ENCODE data around the gene TRAPPC5. TPM values are rescaled to one million over a fixed set of nuclear protein-coding genes. Genes with fewer than 3 reads are reported as not detected.

The TRAPPC5 gene
- polyA plus RNA-seq, 1 donor (not counting 4 experiments of a cell fraction or from before 2014, with no cell fraction given), result 54.8 TPM

GRCh38 chr19:7720351-7720750 lies 39.7 kb downstream of the TRAPPC5 start:
- no peak overlapping the region for H3K27ac ChIP-seq (ENCODE audit: control insufficient read depth, insufficient read depth, low read length)
- DNase-seq (ENCODE audit: low read depth, low spot score), result no peak
- dilution Hi-C loops (cut with MboI; ENCODE audit: extremely low pct_ligation_motif_present, low sequenced_read_pairs), result no loop called here
- H3K4me2 ChIP-seq (ENCODE audit: control insufficient read depth, extremely low read depth, insufficient read depth, low read depth, low read length), result no peak overlapping the region
- H3K9me3 ChIP-seq (ENCODE audit: control insufficient read depth, low read depth, low read length), result no peaks in the 10 kb centered on the region
- no peaks in the 10 kb centered on the region for H3K27me3 ChIP-seq (ENCODE audit: control insufficient read depth, extremely low read depth, insufficient read depth, low read length)
- no peak overlapping the region for H3K9ac ChIP-seq (ENCODE audit: control insufficient read depth, extremely low read depth, insufficient read depth, low read length)
- H2AFZ ChIP-seq (ENCODE audit: control insufficient read depth, low read length), result no peak overlapping the region
- H3K4me3 ChIP-seq (ENCODE audit: control insufficient read depth in 2 of 3, extremely low read depth in 1 of 3, insufficient read depth in 2 of 3, low read depth in 1 of 3, low read length in 3 of 3), result no peak overlapping the region
- no peaks in the 10 kb centered on the region for H3K4me1 ChIP-seq (ENCODE audit: control insufficient read depth, extremely low read depth, insufficient read depth, low read length)
- no peaks in the 10 kb centered on the region for H3K9me1 ChIP-seq (ENCODE audit: control insufficient read depth, extremely low read depth, insufficient read depth, low read length)
- H3K36me3 ChIP-seq (ENCODE audit: control insufficient read depth in 2 of 2, extremely low read depth in 1 of 2, insufficient read depth in 2 of 2, low read length in 2 of 2), result no peaks in the 10 kb centered on the region
- no peaks in the 10 kb centered on the region for H3K79me2 ChIP-seq (ENCODE audit: control insufficient read depth, insufficient read depth, low read length)
- TF ChIP-seq CTCF (optimal IDR thresholded peaks at IDR 0.05 in 1 of 3, IDR thresholded peaks at IDR 0.05 in 1 of 3, conservative IDR thresholded peaks at IDR 0.05 in 1 of 3; ENCODE audit: extremely low read depth in 1 of 3, insufficient read depth in 2 of 3, low read length in 3 of 3) (no peak), EZH2 (IDR thresholded peaks at IDR 0.05; ENCODE audit: low read length) (no peak)
- H4K20me1 ChIP-seq (ENCODE audit: control insufficient read depth, extremely low read depth, insufficient read depth, low read length), result no peaks in the 10 kb centered on the region
- FAIRE-seq, result no peak

GRCh38 chr19:7722231-7722651 lies 41.6 kb downstream of the TRAPPC5 start:
- H3K27ac ChIP-seq (ENCODE audit: control insufficient read depth, insufficient read depth, low read length), result no peak overlapping the region
- H3K9me1 ChIP-seq (ENCODE audit: control insufficient read depth, extremely low read depth, insufficient read depth, low read length), result no peaks in the 10 kb centered on the region
- no peaks in the 10 kb centered on the region for H4K20me1 ChIP-seq (ENCODE audit: control insufficient read depth, extremely low read depth, insufficient read depth, low read length)
- FAIRE-seq (no peak), DNase-seq (ENCODE audit: low read depth, low spot score) (no peak)
- H3K4me1 ChIP-seq (ENCODE audit: control insufficient read depth, extremely low read depth, insufficient read depth, low read length), result no peaks in the 10 kb centered on the region
- H2AFZ ChIP-seq (ENCODE audit: control insufficient read depth, low read length), result no peak overlapping the region
- no peak overlapping the region for H3K4me2 ChIP-seq (ENCODE audit: control insufficient read depth, extremely low read depth, insufficient read depth, low read depth, low read length)
- no peaks in the 10 kb centered on the region for H3K36me3 ChIP-seq (ENCODE audit: control insufficient read depth in 2 of 2, extremely low read depth in 1 of 2, insufficient read depth in 2 of 2, low read length in 2 of 2)
- no peak overlapping the region for H3K4me3 ChIP-seq (ENCODE audit: control insufficient read depth in 2 of 3, extremely low read depth in 1 of 3, insufficient read depth in 2 of 3, low read depth in 1 of 3, low read length in 3 of 3)
- no peak overlapping the region for H3K9ac ChIP-seq (ENCODE audit: control insufficient read depth, extremely low read depth, insufficient read depth, low read length)
- TF ChIP-seq EZH2 (IDR thresholded peaks at IDR 0.05; ENCODE audit: low read length), result no peak
- TF ChIP-seq CTCF (optimal IDR thresholded peaks at IDR 0.05 in 1 of 3, IDR thresholded peaks at IDR 0.05 in 1 of 3, conservative IDR thresholded peaks at IDR 0.05 in 1 of 3; ENCODE audit: extremely low read depth in 1 of 3, insufficient read depth in 2 of 3, low read length in 3 of 3), result no peak
- no peaks in the 10 kb centered on the region for H3K79me2 ChIP-seq (ENCODE audit: control insufficient read depth, insufficient read depth, low read length)
- dilution Hi-C loops (cut with MboI; ENCODE audit: extremely low pct_ligation_motif_present, low sequenced_read_pairs), result no loop called here
- no peaks in the 10 kb centered on the region for H3K9me3 ChIP-seq (ENCODE audit: control insufficient read depth, low read depth, low read length)
- H3K27me3 ChIP-seq (ENCODE audit: control insufficient read depth, extremely low read depth, insufficient read depth, low read length), result no peaks in the 10 kb centered on the region

Data from keratinocyte (primary cell).